K562 (cell line): ENCODE measurements around the gene SHISA7. TPM values are rescaled to one million over a fixed set of nuclear protein-coding genes. Genes with fewer than 3 reads are reported as not detected.
A peak's percentile ranks its signal among the peaks of the same experiment; 100 is the strongest.

Experiments used
- ARID4B ChIP-seq: sonication (generic); formaldehyde crosslinking; IDR thresholded peaks from 2 replicates; pipeline ENCODE4 v1.8.0; 2022; ENCODE audit warnings: mild to moderate bottlenecking, missing genetic modification reagents
- BRF2 ChIP-seq: IDR thresholded peaks from 3 replicates; pipeline ENCODE4 v1.6.1; 2011; ENCODE audit warnings: borderline replicate concordance, mild to moderate bottlenecking; ENCODE audit not compliant: insufficient read length, insufficient read depth
- CCAR2 ChIP-seq: fragments of 200-400 bp; formaldehyde crosslinking; IDR thresholded peaks from 2 replicates; pipeline ENCODE4 v1.6.1; 2017; ENCODE audit warnings: mild to moderate bottlenecking, low read depth, low read length
- EP300 ChIP-seq: IDR thresholded peaks from 2 replicates; pipeline ENCODE4 v1.6.1; 2012; ENCODE audit warnings: low read length, improper control_type of control experiment
- MCM7 ChIP-seq, 2 experiments: fragments of 450-650 bp; IDR thresholded peaks; 2 replicates each; pipeline ENCODE4 v1.6.1; 2016 to 2018
- MIER1 ChIP-seq: fragments of 450-650 bp; IDR thresholded peaks from 2 replicates; pipeline ENCODE4 v1.6.1; 2016; ENCODE audit warnings: antibody characterized with exemption, mild to moderate bottlenecking, low read depth
- POLR2A ChIP-seq: fragments of 450-650 bp; conservative IDR thresholded peaks from 2 replicates; pipeline ENCODE4 v1.6.1; 2016
- PYGO2 ChIP-seq: fragments of 450-650 bp; IDR thresholded peaks from 2 replicates; pipeline ENCODE4 v1.6.1; 2016; ENCODE audit warnings: mild to moderate bottlenecking, missing genetic modification characterization, moderate library complexity, missing compliant biosample characterization
- RBBP5 ChIP-seq: fragments of 200-600 bp; sonication (generic); IDR thresholded peaks from 2 replicates; pipeline ENCODE4 v1.6.1; 2012; ENCODE audit warnings: borderline replicate concordance, mild to moderate bottlenecking, low read length, control low read depth, inconsistent platforms; ENCODE audit not compliant: insufficient read depth, poor library complexity, severe bottlenecking
- TEAD1 ChIP-seq, 2 experiments: fragments of 450-650 bp in 1 of 2; sonication (generic) in 1 of 2; formaldehyde crosslinking; IDR thresholded peaks; 2 replicates each; pipeline versions ENCODE4 v1.4.0 to v1.8.0; 2020 to 2022; ENCODE audit warnings: mild to moderate bottlenecking in 2 of 2, missing genetic modification reagents in 1 of 2
- ZNF511 ChIP-seq: sonication (generic); formaldehyde crosslinking; IDR thresholded peaks from 2 replicates; pipeline ENCODE4 v1.8.0; 2022; ENCODE audit warnings: mild to moderate bottlenecking, missing genetic modification reagents
- polyA plus RNA-seq, 8 experiments: library from polyadenylated mRNA; depleted of rRNA in 4 of 8; stranded (reverse) in 5 of 8; unstranded in 3 of 8; fragments of >200 nt; fragmentation: Nextera tagmentation in 2 of 8; fragmentation: Illumina TruSeq in 1 of 8; extraction: Ambion mirVana in 2 of 8; extraction: Trizol in 1 of 8; gene quantifications; 2 replicates each; pipeline versions ENCODE4 v1.2.1 to v1.2.3, GENCODE V29; 2011 to 2014; ENCODE audit warnings: inconsistent platforms in 1 of 8, missing spikeins in 1 of 8
- total RNA-seq, 7 experiments: library from RNA; depleted of rRNA in 6 of 7; stranded (reverse); fragments of >200 nt in 6 of 7; fragmentation: Illumina TruSeq in 2 of 7; extraction: Trizol in 2 of 7; gene quantifications; 2 replicates each; pipeline versions ENCODE4 v1.2.1 to v1.2.3, GENCODE V29; 2011 to 2021; ENCODE audit warnings: low replicate concordance in 1 of 7
- TF ChIP-seq, protein P1 (sequence below), 2 experiments: fragments of 450-650 bp; IDR thresholded peaks; 2 replicates each; pipeline ENCODE4 v1.6.1; 2016
- TF ChIP-seq, protein P2 (sequence below): fragments of 450-650 bp; IDR thresholded peaks from 2 replicates; pipeline ENCODE4 v1.6.1; 2016; ENCODE audit warnings: mild to moderate bottlenecking
- TF ChIP-seq, protein P3 (sequence below): fragments of 450-650 bp; formaldehyde crosslinking; IDR thresholded peaks from 2 replicates; pipeline ENCODE4 v1.4.0; 2022; ENCODE audit warnings: missing genetic modification characterization

SHISA7 gene
- total and polyA plus RNA-seq, 9 of the 15 experiments (the other 6 are each of a cell fraction or from before 2014, with no cell fraction given), result 0.01 to 0.40 (median 0.07) TPM

GRCh38 chr19:55485439-55486011 is 42.4 kb upstream of the SHISA7 start (continued):
- no peak for TF ChIP-seq BRF2
- no peak for TF ChIP-seq MCM7 (IDR thresholded peaks at IDR 0.05)
- TF ChIP-seq EP300, result no peak
- no peak for TF ChIP-seq TEAD1 (CRISPR knock-in tag; IDR thresholded peaks at IDR 0.05)
- peak; percentile 4 for TF ChIP-seq POLR2A
- no peak for TF ChIP-seq RBBP5
- TF ChIP-seq PYGO2 (tag), result no peak
- no peak for TF ChIP-seq ZNF511 (CRISPR knock-in tag)
- TF ChIP-seq, protein P1, sequence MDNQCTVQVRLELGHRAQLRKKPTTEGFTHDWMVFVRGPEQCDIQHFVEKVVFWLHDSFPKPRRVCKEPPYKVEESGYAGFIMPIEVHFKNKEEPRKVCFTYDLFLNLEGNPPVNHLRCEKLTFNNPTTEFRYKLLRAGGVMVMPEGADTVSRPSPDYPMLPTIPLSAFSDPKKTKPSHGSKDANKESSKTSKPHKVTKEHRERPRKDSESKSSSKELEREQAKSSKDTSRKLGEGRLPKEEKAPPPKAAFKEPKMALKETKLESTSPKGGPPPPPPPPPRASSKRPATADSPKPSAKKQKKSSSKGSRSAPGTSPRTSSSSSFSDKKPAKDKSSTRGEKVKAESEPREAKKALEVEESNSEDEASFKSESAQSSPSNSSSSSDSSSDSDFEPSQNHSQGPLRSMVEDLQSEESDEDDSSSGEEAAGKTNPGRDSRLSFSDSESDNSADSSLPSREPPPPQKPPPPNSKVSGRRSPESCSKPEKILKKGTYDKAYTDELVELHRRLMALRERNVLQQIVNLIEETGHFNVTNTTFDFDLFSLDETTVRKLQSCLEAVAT (IDR thresholded peaks at IDR 0.05), result no peak
- TF ChIP-seq, protein P2, sequence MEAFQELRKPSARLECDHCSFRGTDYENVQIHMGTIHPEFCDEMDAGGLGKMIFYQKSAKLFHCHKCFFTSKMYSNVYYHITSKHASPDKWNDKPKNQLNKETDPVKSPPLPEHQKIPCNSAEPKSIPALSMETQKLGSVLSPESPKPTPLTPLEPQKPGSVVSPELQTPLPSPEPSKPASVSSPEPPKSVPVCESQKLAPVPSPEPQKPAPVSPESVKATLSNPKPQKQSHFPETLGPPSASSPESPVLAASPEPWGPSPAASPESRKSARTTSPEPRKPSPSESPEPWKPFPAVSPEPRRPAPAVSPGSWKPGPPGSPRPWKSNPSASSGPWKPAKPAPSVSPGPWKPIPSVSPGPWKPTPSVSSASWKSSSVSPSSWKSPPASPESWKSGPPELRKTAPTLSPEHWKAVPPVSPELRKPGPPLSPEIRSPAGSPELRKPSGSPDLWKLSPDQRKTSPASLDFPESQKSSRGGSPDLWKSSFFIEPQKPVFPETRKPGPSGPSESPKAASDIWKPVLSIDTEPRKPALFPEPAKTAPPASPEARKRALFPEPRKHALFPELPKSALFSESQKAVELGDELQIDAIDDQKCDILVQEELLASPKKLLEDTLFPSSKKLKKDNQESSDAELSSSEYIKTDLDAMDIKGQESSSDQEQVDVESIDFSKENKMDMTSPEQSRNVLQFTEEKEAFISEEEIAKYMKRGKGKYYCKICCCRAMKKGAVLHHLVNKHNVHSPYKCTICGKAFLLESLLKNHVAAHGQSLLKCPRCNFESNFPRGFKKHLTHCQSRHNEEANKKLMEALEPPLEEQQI, result no peak
- TF ChIP-seq ARID4B, result 0 out of 2 replicates have a peak, but pooled peaks have one; percentile 4
- no peak for TF ChIP-seq MIER1
- TF ChIP-seq, protein P3, sequence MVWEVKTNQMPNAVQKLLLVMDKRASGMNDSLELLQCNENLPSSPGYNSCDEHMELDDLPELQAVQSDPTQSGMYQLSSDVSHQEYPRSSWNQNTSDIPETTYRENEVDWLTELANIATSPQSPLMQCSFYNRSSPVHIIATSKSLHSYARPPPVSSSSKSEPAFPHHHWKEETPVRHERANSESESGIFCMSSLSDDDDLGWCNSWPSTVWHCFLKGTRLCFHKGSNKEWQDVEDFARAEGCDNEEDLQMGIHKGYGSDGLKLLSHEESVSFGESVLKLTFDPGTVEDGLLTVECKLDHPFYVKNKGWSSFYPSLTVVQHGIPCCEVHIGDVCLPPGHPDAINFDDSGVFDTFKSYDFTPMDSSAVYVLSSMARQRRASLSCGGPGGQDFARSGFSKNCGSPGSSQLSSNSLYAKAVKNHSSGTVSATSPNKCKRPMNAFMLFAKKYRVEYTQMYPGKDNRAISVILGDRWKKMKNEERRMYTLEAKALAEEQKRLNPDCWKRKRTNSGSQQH, result no peak
- no peak for TF ChIP-seq CCAR2
